Spleen (tissue), 11 donors: Measurements from ENCODE around the gene RIPOR3. TPM values are rescaled to one million over a fixed set of nuclear protein-coding genes. Genes with fewer than 3 reads are reported as not detected.

Experiments
- DNase-seq: peaks from one replicate; pipeline ENCODE4 v3.0.0-alpha.2; 2020
- H3K27ac ChIP-seq, 8 donors: fragments of 200-600 bp; sonication (generic) in 7 of 8; 1 replicate in 4 of 8; 2 replicates in 4 of 8; pipeline versions ENCODE4 v1.5.0 to v1.8.0; 2016 to 2021; ENCODE audit warnings: inconsistent platforms in 4 of 8, mild to moderate bottlenecking in 4 of 8, moderate library complexity in 1 of 8
- H3K27me3 ChIP-seq, 7 donors: fragments of 200-600 bp; sonication (generic) in 6 of 7; replicated peaks in 1 of 7; 1 replicate in 4 of 7; 2 replicates in 3 of 7; pipeline versions ENCODE4 v1.5.0 to v1.8.0; 2016 to 2021; ENCODE audit warnings: inconsistent platforms in 3 of 7, mild to moderate bottlenecking in 1 of 7
- H3K36me3 ChIP-seq, 6 donors: fragments of 200-600 bp; sonication (generic) in 5 of 6; 1 replicate in 4 of 6; 2 replicates in 2 of 6; pipeline versions ENCODE4 v1.5.0 to v1.8.0; 2016 to 2021; ENCODE audit warnings: inconsistent platforms in 2 of 6
- H3K4me1 ChIP-seq, 6 donors: fragments of 200-600 bp; sonication (generic) in 5 of 6; 1 replicate in 3 of 6; 2 replicates in 3 of 6; pipeline versions ENCODE4 v1.5.0 to v1.8.0; 2016 to 2021; ENCODE audit warnings: inconsistent platforms in 3 of 6
- H3K4me3 ChIP-seq, 8 donors: fragments of 200-600 bp; sonication (generic) in 7 of 8; 1 replicate in 4 of 8; 2 replicates in 4 of 8; pipeline versions ENCODE4 v1.5.0 to v1.8.0; 2016 to 2021; ENCODE audit warnings: inconsistent platforms in 4 of 8, mild to moderate bottlenecking in 4 of 8, moderate library complexity in 2 of 8
- H3K9me3 ChIP-seq, 8 donors: fragments of 200-600 bp; sonication (generic) in 7 of 8; 1 replicate in 4 of 8; 2 replicates in 4 of 8; pipeline versions ENCODE4 v1.5.0 to v1.8.0; 2016 to 2021; ENCODE audit warnings: inconsistent platforms in 4 of 8
- POLR2A ChIP-seq, 3 donors: fragments of 450-650 bp; IDR thresholded peaks; one replicate each; pipeline ENCODE4 v1.5.1; 2017; ENCODE audit warnings: antibody characterized with exemption in 3 of 3, mild to moderate bottlenecking in 1 of 3
- POLR2AphosphoS5 ChIP-seq, 3 donors: sonication (generic); formaldehyde crosslinking; IDR thresholded peaks; one replicate each; pipeline ENCODE4 v1.5.1; 2017; ENCODE audit warnings: antibody characterized with exemption in 3 of 3
- WGBS, 5 donors: extraction: QIAGEN DNeasy Blood & Tissue Kit in 3 of 5; methylation state at CpG; one replicate each; pipeline versions ENCODE4 v1.1.5 to v1.1.7; 2013 to 2018; 5-methylcytosine and 5-hydroxymethylcytosine counted together
- intact Hi-C: fragments of 100-400 bp; cut with DNase I; formaldehyde crosslinking; loops from one replicate; pipeline ENCODE4 v1.15.0; 2023; ENCODE audit warnings: low total_unique reads
- polyA plus RNA-seq, 3 donors: library from polyadenylated mRNA; stranded (reverse); fragments of 200-250 nt; gene quantifications; one replicate each; pipeline ENCODE4 v1.2.1, GENCODE V29; 2013
- total RNA-seq, 7 donors: library from RNA; depleted of rRNA in 3 of 7; stranded (reverse); fragments of >200 nt in 3 of 7; fragmentation: NEBNext Ultra II Directional in 4 of 7; extraction: Animal tissue kit (Norgen Biotek cat#: 25700) in 4 of 7; gene quantifications; one replicate each; pipeline versions ENCODE4 v1.1.0 to v1.2.1, GENCODE V29; 2016 to 2021
- TF ChIP-seq, protein P1 (sequence below), 11 experiments: fragments of 200-600 bp in 7 of 11; fragments of 450-650 bp in 4 of 11; sonication (generic) in 4 of 11; IDR thresholded peaks in 8 of 11; conservative IDR thresholded peaks in 3 of 11; 1 replicate in 7 of 11; 2 replicates in 4 of 11; pipeline versions ENCODE4 v1.4.0 to v1.8.0; 2016 to 2021; ENCODE audit warnings: antibody characterized with exemption in 11 of 11, inconsistent platforms in 4 of 11, mild to moderate bottlenecking in 1 of 11
- donor health status: healthy with polysubstance abuse.
- donor health status: DM: no; HTN: no; CAD: no; lungs with moderate emphysema.
- donor health status: DM: no; HTN: no; CAD: no.
- donor health status: Bipolar disorder and iron deficiency.
- donor health status: healthy.
- donor health status: DM: no; HTN: no; CAD: no.
- donor health status: DM: yes; HTN: yes; CAD: no.

Gene RIPOR3
- total and polyA plus RNA-seq, 10 donors = 6.0 to 22.8 (median 13.1) TPM

DNA sequence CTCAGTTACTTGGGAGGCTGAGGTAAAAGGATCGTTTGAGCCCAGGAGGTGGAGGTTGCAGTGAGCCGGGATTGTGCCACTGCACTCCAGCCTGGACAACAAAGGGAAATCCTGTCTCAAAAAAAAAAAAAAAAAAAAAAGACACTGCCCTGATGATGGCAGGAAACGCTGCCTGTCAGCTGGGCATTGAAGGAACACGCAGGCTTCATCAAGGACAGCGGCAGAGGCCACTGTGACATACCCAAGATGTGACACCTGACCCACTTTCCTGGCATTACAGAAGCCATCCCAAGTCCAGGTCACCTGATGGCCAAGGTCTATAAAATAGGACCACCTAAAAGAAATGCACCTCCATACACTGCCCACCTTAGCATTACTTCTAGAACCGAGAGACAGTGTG, 75.9 kb downstream of the RIPOR3 start:
- WGBS, 5 donors = 70 to 80% (median 75%) methylated on average over 6 of the region's 6 CpGs
- Histone ChIP-seq H3K4me3 (no peak overlapping the region), H3K36me3 (no peaks in the 10 kb centered on the region), H3K9me3 (peaks cover 0 to under 1% (median 0%) of the 10 kb centered on the region in 8 donors), H3K27me3 (no peaks in the 10 kb centered on the region), H3K4me1 (peaks cover 0 to 8% (median 0%) of the 10 kb centered on the region in 6 donors), H3K27ac (peak overlapping the region in 1 of 8 donors; percentile 25)
- intact Hi-C loops = no loop called here
- DNase-seq = no peak
- no peak for TF ChIP-seq POLR2A (IDR thresholded peaks at IDR 0.05)
- TF ChIP-seq, protein P1, sequence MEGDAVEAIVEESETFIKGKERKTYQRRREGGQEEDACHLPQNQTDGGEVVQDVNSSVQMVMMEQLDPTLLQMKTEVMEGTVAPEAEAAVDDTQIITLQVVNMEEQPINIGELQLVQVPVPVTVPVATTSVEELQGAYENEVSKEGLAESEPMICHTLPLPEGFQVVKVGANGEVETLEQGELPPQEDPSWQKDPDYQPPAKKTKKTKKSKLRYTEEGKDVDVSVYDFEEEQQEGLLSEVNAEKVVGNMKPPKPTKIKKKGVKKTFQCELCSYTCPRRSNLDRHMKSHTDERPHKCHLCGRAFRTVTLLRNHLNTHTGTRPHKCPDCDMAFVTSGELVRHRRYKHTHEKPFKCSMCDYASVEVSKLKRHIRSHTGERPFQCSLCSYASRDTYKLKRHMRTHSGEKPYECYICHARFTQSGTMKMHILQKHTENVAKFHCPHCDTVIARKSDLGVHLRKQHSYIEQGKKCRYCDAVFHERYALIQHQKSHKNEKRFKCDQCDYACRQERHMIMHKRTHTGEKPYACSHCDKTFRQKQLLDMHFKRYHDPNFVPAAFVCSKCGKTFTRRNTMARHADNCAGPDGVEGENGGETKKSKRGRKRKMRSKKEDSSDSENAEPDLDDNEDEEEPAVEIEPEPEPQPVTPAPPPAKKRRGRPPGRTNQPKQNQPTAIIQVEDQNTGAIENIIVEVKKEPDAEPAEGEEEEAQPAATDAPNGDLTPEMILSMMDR (IDR thresholded peaks at IDR 0.05 in 8 of 11, conservative IDR thresholded peaks at IDR 0.05 in 3 of 11) = no peak
- no peak for TF ChIP-seq POLR2AphosphoS5 (IDR thresholded peaks at IDR 0.05)

- Histone ChIP-seq H3K9me3 (no peaks in the 10 kb centered on the region), H3K36me3 (peaks cover 0 to 10% (median 0%) of the 10 kb centered on the region in 6 donors), H3K27ac (no peak overlapping the region), H3K27me3 (peaks cover 0 to 7% (median 0%) of the 10 kb centered on the region in 7 donors), H3K4me1 (peaks cover 0 to 8% (median 0%) of the 10 kb centered on the region in 6 donors), H3K4me3 (no peak overlapping the region)
- 91 to 96% (median 94%) methylated on average over 15 of the region's 15 CpGs for WGBS, 5 donors
- intact Hi-C loops = no loop called here
- TF ChIP-seq, protein P1 (IDR thresholded peaks at IDR 0.05 in 8 of 11, conservative IDR thresholded peaks at IDR 0.05 in 3 of 11) = no peak
- TF ChIP-seq POLR2A (IDR thresholded peaks at IDR 0.05) (no peak), POLR2AphosphoS5 (IDR thresholded peaks at IDR 0.05) (no peak)
- no peak for DNase-seq
These were observed 77.7 kb downstream of the RIPOR3 start for GRCh38 chr20:50613438-50614169.

DNA sequence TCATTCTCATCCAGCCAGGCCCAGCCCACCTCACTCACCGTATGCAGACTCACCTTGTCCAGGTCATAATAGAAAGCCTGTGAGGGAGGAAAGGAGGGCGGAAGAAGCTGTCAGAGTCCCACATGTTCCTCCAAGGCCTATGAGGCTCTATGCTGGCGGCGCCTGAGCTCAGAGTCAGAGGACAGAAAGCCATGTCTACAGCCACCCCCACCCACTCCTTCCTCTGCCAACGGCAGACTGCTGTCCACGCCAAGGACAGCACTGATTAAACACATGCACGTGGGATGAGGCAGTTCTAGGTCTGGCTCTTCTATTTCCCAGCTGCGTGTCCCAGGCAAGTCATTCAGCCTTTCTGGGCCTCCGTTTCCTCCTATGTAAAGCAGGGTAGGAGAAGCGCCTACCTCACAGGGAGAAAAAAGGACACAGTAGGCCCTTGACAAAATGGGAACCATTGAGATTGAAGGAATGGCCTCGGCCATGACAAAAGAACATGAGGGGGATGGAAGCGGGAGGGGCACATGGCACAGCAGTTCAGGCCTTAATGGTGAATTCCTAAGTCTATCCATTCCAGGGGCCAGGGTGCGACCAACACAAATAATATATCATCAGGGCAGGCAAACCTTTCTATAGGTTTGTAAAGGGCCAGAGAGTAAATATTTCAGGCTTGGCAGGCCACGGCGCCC, 80.1 kb downstream of the RIPOR3 start:
- whole genome bisulfite sequencing, 5 donors = 68 to 84% (median 76%) methylated on average over 14 to 15 of the region's 15 CpGs
- Histone ChIP-seq H3K36me3 (peaks cover 0 to 23% (median 0%) of the 10 kb centered on the region in 6 donors), H3K4me1 (peaks cover 0 to 8% (median 0%) of the 10 kb centered on the region in 6 donors), H3K4me3 (no peak overlapping the region), H3K27ac (no peak overlapping the region), H3K9me3 (no peaks in the 10 kb centered on the region), H3K27me3 (peaks cover 0 to 7% (median 0%) of the 10 kb centered on the region in 7 donors)
- TF ChIP-seq POLR2AphosphoS5 (IDR thresholded peaks at IDR 0.05) (no peak), POLR2A (IDR thresholded peaks at IDR 0.05) (no peak)
- TF ChIP-seq, protein P1 (IDR thresholded peaks at IDR 0.05 in 8 of 11, conservative IDR thresholded peaks at IDR 0.05 in 3 of 11) = no peak
- DNase-seq = no peak
- intact Hi-C loops = no loop called here

DNA sequence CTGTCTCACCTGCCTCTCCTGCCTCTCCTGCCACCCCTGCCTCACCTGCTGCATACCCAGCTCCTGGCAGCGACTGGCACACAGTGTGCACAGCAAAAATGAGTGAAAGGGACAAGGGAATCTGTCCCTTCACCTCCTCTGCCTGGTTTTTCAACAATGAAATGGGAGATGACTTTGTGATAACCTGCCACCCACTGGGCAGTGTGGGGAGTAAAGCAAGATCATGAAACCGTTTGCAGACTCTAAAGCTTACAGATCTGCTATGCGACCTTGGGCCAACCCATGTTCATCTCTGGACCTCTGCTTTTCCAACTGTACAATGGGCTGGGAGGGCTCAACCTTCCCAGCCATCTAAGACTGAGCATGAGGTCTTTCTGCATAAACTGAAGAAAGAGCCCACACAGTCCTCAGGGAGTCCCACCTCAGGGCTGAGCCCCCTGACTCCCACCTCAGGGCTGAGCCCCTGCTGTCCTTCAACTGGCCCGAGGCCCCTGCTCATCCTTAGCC, 81.1 kb downstream of the RIPOR3 start:
- Histone ChIP-seq H3K4me3 (no peak overlapping the region), H3K27ac (no peak overlapping the region), H3K9me3 (no peaks in the 10 kb centered on the region), H3K27me3 (peaks cover 0 to 7% (median 0%) of the 10 kb centered on the region in 7 donors), H3K36me3 (peaks cover 0 to 23% (median 0%) of the 10 kb centered on the region in 6 donors), H3K4me1 (peaks cover 0 to 2% (median 0%) of the 10 kb centered on the region in 6 donors)
- intact Hi-C loops = no loop called here
- 71 to 78% (median 76%) methylated on average over 4 of the region's 4 CpGs for WGBS, 5 donors
- no peak for DNase-seq
- TF ChIP-seq, protein P1 (IDR thresholded peaks at IDR 0.05 in 8 of 11, conservative IDR thresholded peaks at IDR 0.05 in 3 of 11) = no peak
- no peak for TF ChIP-seq POLR2A (IDR thresholded peaks at IDR 0.05)
- no peak for TF ChIP-seq POLR2AphosphoS5 (IDR thresholded peaks at IDR 0.05)
